Kidney capillary endothelial cell (primary cell): ENCODE measurements around the gene FAM163B.

Experiments
- DNase-seq: peaks from one replicate; pipeline ENCODE4 v3.0.0-alpha.2; 2018; ENCODE audit warnings: low spot score

The FAM163B gene

GRCh38 chr9:133598978-133599377 lies 10.2 kb downstream of the FAM163B start:
- DNase-seq: no peak

- DNase-seq: no peak
These were observed 11.8 kb downstream of the FAM163B start for GRCh38 chr9:133597316-133597957.

GRCh38 chr9:133595910-133596309 lies 13.3 kb downstream of the FAM163B start:
- DNase-seq: no peak

- DNase-seq: no peak
These were observed 14.9 kb downstream of the FAM163B start for GRCh38 chr9:133594310-133594709.

- no peak for DNase-seq
These were observed 15.5 kb downstream of the FAM163B start for GRCh38 chr9:133593587-133594253.

- no peak for DNase-seq
These were observed 16.3 kb downstream of the FAM163B start for GRCh38 chr9:133592731-133593409.

GRCh38 chr9:133591985-133592384 lies 17.2 kb downstream of the FAM163B start:
- no peak for DNase-seq

GRCh38 chr9:133591116-133591910 lies 17.9 kb downstream of the FAM163B start:
- no peak for DNase-seq

- no peak for DNase-seq
These were observed 18.8 kb downstream of the FAM163B start for GRCh38 chr9:133590231-133590855.

GRCh38 chr9:133589454-133590227 lies 19.5 kb downstream of the FAM163B start:
- DNase-seq: no peak

GRCh38 chr9:133587466-133587865 lies 21.7 kb downstream of the FAM163B start:
- DNase-seq: no peak

- DNase-seq: no peak
These were observed 22.1 kb downstream of the FAM163B start for GRCh38 chr9:133587051-133587450.

- no peak for DNase-seq
These were observed 23.5 kb downstream of the FAM163B start for GRCh38 chr9:133585481-133586351.

GRCh38 chr9:133584559-133585476 lies 24.4 kb downstream of the FAM163B start:
- no peak for DNase-seq

- DNase-seq: no peak
These were observed 25.0 kb downstream of the FAM163B start for GRCh38 chr9:133584167-133584558.

GRCh38 chr9:133583586-133583985 lies 25.6 kb downstream of the FAM163B start:
- DNase-seq: no peak

GRCh38 chr9:133583111-133583510 lies 26.1 kb downstream of the FAM163B start:
- no peak for DNase-seq

- no peak for DNase-seq
These were observed 26.6 kb downstream of the FAM163B start for GRCh38 chr9:133582501-133583045.
